Stimulated activated naive CD8-positive, alpha-beta T cell treated with anti-CD3 and anti-CD28 coated beads, Interleukin-15, Interleukin-2, amounts not matched to agents 100 ng/mL and 50 ng/mL, for 24 hours (primary cell): ENCODE data around the gene LRRC8E.
A peak's percentile ranks its signal among the peaks of the same experiment; 100 is the strongest.

Experiments used
- H3K27ac Mint-ChIP-seq: one replicate; pipeline ENCODE4 v1.8.0; 2021; ENCODE audit warnings: mild to moderate bottlenecking, mixed read lengths
- H3K27me3 Mint-ChIP-seq: one replicate; pipeline ENCODE4 v1.8.0; 2021; ENCODE audit warnings: mixed read lengths
- H3K36me3 Mint-ChIP-seq: one replicate; pipeline ENCODE4 v1.8.0; 2021; ENCODE audit warnings: low read depth, mixed read lengths
- H3K4me1 Mint-ChIP-seq: one replicate; pipeline ENCODE4 v1.8.0; 2021; ENCODE audit warnings: low read depth, mixed read lengths
- H3K4me3 Mint-ChIP-seq: one replicate; pipeline ENCODE4 v1.8.0; 2021; ENCODE audit warnings: mild to moderate bottlenecking, mixed read lengths
- H3K9me3 Mint-ChIP-seq: one replicate; pipeline ENCODE4 v1.8.0; 2021; ENCODE audit warnings: mixed read lengths

LRRC8E gene

DNA sequence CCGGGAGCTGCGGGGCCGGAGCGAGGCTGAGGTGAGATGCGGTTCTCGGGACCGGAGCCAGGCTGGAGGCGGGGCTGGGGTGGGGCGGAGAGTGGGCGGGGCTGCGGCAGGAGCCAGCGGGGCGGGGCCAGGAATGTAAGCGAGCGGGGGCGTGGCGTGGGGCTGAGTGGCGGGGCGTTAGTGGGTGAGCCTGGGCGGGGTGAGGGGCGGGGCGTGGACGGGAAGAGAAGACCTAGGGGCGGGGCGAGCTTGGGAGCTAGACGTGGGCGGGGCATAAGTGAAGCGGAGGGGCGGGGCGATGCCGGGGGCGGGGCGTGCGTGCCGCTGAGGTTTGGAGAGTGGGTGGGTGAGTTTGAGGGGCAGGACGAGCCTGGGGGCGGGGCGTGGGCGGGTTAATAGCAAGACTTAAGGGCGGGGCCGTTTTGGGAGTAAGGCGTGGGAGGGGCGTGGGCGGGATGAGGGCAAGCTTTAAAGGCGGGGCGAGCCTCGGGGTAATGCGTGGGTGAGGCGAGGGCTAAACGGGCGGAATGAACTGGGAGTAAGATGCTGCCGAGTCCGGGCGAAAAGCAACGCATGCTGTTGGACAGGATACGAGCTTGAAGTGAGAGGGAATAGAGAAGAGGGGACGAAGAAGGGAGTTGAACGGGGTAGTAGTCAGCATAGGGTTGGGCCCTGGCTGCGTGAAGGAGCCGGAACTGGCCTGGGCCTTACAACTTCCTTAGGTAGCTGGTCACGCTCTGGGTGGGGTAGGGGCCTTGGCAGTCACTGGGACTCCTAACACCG lies 32.4 kb downstream of the LRRC8E start:
- no peaks in the 10 kb centered on the region for H3K36me3 Mint-ChIP-seq
- H3K4me3 Mint-ChIP-seq, result peak overlapping the region; percentile 84
- peaks cover 34% of the 10 kb centered on the region for H3K4me1 Mint-ChIP-seq
- H3K27me3 Mint-ChIP-seq, result peaks cover 20% of the 10 kb centered on the region
- peak overlapping the region; percentile 89 for H3K27ac Mint-ChIP-seq
- H3K9me3 Mint-ChIP-seq, result no peaks in the 10 kb centered on the region

DNA sequence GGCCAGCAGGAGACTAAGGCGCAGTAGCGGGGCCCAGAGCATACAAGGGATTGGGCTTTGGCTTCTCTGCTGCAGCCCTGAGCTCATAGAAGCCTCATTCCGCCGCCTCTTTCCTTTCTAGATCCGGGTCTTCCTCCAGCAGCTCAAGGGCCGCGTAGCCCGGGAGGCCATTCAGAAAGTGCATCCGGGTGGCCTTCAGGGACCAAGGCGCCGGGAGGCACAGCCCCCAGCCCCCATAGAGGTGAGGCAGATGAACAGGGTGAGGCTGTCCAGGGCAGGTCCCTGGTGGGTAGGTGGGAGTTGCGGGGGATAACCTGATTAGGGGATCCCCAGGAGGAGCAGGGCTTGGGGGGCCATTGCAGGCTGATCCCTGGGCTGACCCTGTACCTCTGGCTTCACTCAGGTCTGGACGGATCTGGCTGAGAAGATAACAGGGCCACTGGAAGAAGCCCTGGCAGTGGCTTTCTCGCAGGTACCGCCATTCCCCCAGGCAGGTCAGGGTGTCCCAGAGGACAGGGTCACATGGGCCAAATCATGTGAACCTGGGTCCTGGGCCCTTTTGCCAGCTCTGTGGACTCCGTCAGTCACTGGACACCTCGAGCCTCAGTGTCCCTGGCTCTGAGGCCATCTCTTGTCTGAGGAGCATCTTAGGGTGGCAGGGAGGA lies 33.1 kb downstream of the LRRC8E start:
- H3K27ac Mint-ChIP-seq, result peak overlapping the region; percentile 89
- H3K36me3 Mint-ChIP-seq, result no peaks in the 10 kb centered on the region
- peaks cover 17% of the 10 kb centered on the region for H3K27me3 Mint-ChIP-seq
- peaks cover 33% of the 10 kb centered on the region for H3K4me1 Mint-ChIP-seq
- H3K4me3 Mint-ChIP-seq, result peak overlapping the region; percentile 84
- H3K9me3 Mint-ChIP-seq, result no peaks in the 10 kb centered on the region

DNA sequence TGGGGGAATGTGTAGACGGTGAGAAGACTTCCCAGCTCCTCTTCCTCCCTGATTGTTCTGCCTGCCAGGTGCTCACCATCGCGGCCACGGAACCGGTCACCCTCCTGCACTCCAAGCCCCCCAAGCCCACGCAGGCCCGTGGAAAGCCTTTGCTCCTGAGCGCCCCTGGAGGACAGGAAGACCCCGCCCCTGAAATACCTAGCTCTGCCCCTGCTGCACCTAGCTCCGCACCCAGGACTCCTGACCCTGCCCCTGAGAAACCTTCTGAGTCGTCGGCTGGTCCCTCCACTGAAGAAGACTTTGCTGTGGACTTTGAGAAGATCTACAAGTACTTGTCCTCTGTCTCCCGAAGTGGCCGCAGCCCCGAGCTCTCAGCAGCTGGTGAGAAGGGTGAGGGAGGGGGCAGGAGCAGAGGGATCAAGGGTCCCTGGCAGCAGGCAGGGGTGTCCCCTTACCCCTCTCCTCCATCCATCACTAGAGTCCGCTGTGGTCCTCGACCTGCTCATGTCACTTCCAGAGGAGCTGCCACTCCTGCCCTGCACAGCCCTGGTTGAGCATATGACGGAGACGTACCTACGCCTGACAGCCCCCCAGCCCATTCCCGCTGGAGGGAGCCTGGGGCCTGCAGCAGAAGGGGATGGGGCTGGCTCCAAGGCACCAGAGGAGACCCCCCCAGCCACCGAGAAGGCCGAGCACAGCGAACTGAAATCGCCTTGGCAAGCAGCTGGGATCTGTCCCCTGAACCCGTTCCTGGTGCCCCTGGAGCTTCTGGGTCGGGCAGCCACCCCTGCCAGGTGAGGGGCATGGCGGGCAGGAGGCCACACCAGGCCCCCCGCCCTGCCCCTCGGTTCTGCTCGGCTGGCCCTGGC lies 33.9 kb downstream of the LRRC8E start:
- no peaks in the 10 kb centered on the region for H3K36me3 Mint-ChIP-seq
- H3K9me3 Mint-ChIP-seq, result no peaks in the 10 kb centered on the region
- H3K27ac Mint-ChIP-seq, result no peak overlapping the region
- H3K4me1 Mint-ChIP-seq, result peaks cover 31% of the 10 kb centered on the region
- H3K27me3 Mint-ChIP-seq, result peaks cover 13% of the 10 kb centered on the region
- H3K4me3 Mint-ChIP-seq, result peak overlapping the region; percentile 21

DNA sequence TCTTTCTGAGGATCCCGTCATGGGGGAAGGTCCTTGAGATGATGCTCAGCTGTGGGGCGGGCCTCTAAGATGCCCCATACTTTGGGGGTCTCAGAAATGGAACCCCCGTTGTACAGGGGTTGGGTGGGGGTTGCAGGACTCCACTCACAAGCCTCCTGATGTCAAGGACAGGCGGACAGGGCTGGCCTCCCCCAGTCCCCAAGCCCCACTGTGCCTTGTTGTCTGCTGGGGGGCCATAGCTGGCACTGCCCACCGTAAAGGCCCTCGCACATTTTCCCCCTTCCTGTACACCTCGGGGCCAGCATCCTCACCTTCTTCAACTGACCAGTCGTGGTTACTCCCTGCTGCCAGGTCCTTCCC lies 34.5 kb downstream of the LRRC8E start:
- no peak overlapping the region for H3K4me3 Mint-ChIP-seq
- no peaks in the 10 kb centered on the region for H3K36me3 Mint-ChIP-seq
- H3K9me3 Mint-ChIP-seq, result no peaks in the 10 kb centered on the region
- H3K27me3 Mint-ChIP-seq, result peaks cover 13% of the 10 kb centered on the region
- no peak overlapping the region for H3K27ac Mint-ChIP-seq
- H3K4me1 Mint-ChIP-seq, result peaks cover 30% of the 10 kb centered on the region

DNA sequence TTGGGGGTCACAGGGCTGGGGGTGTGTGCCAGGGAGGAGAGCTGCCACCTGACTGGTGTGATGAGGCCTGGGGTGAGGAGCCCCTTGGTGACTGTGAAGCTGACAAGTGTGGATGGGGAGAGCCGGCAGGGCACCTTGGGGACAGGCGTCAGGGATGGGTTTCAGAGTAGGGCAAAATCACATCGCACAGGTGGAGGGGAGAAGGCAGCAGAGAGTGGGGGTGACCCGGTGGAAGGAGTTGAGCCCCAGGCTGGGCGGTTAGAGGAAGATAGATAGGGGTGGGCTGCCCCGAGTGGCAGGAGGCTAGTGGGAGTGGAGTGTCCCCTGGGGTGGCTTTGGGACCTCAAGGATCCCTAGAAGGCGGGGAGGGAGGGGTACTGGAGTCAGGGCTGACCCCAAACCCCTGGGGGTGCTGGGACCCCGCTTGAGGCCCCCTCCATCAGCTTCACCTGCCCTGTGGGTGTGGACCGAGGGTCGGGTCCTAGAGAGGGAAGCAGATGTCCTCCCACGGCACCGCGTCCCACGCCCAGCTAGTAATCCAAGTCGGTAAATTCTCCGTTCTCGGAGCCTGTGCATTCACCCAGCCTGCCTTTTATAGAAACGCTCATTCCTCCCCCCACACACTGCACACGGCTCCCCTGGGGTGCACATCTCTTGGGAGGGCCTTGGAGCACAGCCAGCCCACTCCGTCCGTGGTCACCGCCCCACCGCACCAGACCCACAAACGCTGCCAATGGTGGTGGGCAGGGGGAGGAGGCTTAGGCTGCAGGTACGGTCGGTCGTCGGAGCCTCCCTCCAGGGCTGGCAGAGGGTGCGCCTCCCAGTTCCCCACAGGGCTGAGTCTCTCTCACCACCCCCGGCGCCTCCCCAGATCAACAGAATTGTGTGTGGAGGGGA lies 35.2 kb downstream of the LRRC8E start:
- Mint-ChIP-seq H3K4me1 (peaks cover 29% of the 10 kb centered on the region), H3K27ac (no peak overlapping the region), H3K4me3 (no peak overlapping the region), H3K36me3 (peaks cover 7% of the 10 kb centered on the region), H3K9me3 (no peaks in the 10 kb centered on the region), H3K27me3 (peaks cover 6% of the 10 kb centered on the region)

DNA sequence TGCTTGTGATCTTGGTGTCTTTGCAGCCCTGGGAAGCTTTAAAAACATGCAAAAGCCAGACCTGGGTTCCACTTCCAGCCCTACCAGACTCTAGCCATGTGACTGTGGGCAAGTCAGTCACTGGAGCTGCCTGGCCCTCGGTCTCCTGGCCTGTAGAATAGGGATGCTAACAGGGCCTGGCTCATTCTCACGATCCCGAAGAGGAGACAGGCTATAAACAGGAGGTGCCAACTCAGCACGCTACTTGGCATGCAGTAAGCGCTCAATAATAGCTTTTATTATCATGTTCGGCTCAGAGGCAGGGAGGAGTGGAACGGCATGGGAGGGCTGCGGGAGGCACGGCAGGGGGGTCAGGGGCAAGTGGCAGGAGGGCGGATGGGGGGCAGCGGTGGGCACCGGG lies 35.9 kb downstream of the LRRC8E start:
- Mint-ChIP-seq H3K36me3 (peaks cover 12% of the 10 kb centered on the region), H3K4me1 (peaks cover 36% of the 10 kb centered on the region), H3K27me3 (peaks cover 5% of the 10 kb centered on the region), H3K4me3 (no peak overlapping the region), H3K27ac (peak overlapping the region; percentile 11), H3K9me3 (no peaks in the 10 kb centered on the region)

DNA sequence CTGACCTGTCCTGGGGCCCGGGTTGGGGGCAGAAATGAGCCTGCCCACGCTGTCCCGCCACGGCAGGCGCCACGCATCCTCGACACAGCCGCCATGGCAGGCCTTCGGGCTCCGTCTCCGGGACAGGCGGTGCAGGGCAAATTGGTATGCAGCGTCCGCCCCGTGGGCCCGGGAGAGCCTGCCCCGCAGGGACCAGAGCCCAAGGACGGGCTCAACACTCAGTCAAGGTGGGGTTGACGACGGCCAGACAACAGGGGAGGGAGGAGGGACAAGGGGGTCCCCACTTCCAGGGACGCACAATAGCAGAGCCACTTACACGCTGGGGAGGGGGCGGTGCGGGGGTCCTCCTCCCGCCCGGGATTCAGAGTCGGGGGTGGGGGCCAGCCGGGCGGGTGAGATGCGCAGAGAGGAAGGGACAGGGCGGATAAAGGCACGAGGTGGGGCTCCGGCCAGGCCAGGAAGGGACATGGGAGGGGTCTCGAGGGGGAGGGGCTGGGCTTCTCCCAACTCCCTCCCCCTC lies 36.4 kb downstream of the LRRC8E start:
- H3K27ac Mint-ChIP-seq, result no peak overlapping the region
- no peaks in the 10 kb centered on the region for H3K9me3 Mint-ChIP-seq
- peaks cover 12% of the 10 kb centered on the region for H3K36me3 Mint-ChIP-seq
- H3K4me3 Mint-ChIP-seq, result no peak overlapping the region
- H3K27me3 Mint-ChIP-seq, result peaks cover 2% of the 10 kb centered on the region
- peaks cover 37% of the 10 kb centered on the region for H3K4me1 Mint-ChIP-seq

DNA sequence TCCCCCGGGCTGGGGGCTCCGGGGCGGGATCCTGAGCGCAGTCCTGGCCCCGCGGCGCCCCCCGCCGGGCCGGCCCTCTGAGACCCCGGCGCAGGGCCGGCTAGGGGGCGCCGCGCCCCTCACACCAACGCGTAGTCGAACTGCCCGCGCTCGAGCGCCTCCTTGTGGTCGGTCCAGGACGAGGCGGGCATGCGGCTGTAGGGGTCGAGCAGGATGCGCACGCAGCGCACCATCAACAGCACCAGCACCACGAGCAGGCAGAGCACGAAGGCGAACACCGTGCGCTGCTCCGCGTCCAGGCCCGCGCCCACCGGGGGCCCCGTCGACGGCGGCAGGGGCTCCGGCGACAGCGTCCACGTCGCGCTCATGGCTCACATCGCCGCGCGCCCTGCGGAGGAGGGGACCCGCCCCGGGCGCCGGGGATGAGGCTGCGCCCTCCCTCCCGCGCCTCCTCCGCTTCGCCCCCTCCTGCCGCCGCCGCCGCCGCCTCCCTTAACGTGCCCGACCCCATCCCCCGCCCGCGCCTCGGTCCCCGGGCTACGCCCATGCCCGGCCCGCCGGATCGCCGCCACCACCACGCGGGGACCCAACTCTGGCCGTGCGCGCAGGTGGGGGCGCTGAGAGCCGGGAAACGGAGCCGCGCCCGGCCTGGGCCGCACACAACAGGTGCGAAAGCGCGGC lies 37.0 kb downstream of the LRRC8E start:
- Mint-ChIP-seq H3K27me3 (no peaks in the 10 kb centered on the region), H3K36me3 (peaks cover 13% of the 10 kb centered on the region), H3K9me3 (no peaks in the 10 kb centered on the region), H3K4me1 (peaks cover 38% of the 10 kb centered on the region), H3K27ac (no peak overlapping the region), H3K4me3 (peak overlapping the region; percentile 76)

DNA sequence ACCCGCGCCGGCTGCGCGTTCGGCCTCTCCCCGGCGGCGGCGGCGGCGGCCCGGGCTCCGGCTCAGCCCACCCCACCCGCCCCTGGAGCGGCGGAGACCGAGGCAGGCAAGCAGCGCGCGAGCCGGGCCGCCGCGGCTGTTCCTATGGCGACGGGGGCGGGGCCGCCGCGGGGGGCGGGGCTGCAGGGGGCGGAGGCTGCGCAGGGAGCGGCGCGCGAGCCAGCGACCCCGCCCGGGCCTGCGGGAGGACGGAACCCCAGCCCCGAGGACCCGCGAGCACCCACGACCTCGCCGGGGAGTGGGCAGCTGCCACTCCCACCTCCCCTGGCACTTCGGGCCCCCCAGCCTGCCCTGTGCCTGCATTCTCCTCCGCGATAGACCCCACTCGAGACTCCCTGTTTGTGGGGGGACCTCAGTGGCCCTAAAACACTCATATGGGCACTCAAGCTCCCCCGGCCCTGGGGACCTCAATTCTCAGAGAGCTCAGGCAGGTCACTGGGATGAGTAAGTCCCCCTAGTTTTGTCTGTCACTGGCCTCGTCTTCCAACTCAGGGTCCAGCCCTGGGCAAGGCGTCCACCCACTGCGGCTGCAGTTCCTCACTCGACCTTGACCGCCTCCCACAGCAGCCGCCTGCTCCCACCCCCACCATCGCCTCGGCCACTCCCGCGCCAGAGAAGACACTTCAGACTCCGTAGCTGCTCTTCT lies 37.9 kb downstream of the LRRC8E start, which contains the start of gene CTXN1:
Gene CTXN1 (minus strand): TSS at position 115 of the 706 bp plus-strand sequence. CDS start 597 bp downstream, outside the sequence.
- no peak within 1 kb of the TSS for H3K27ac Mint-ChIP-seq
- peaks cover 22% of the 10 kb centered on the region for H3K36me3 Mint-ChIP-seq
- H3K4me1 Mint-ChIP-seq, result peaks cover 34% of the 10 kb centered on the region
- H3K9me3 Mint-ChIP-seq, result no peaks in the 10 kb centered on the region
- peak within 1 kb of the TSS; percentile 76 for H3K4me3 Mint-ChIP-seq
- no peaks in the 10 kb centered on the region for H3K27me3 Mint-ChIP-seq

DNA sequence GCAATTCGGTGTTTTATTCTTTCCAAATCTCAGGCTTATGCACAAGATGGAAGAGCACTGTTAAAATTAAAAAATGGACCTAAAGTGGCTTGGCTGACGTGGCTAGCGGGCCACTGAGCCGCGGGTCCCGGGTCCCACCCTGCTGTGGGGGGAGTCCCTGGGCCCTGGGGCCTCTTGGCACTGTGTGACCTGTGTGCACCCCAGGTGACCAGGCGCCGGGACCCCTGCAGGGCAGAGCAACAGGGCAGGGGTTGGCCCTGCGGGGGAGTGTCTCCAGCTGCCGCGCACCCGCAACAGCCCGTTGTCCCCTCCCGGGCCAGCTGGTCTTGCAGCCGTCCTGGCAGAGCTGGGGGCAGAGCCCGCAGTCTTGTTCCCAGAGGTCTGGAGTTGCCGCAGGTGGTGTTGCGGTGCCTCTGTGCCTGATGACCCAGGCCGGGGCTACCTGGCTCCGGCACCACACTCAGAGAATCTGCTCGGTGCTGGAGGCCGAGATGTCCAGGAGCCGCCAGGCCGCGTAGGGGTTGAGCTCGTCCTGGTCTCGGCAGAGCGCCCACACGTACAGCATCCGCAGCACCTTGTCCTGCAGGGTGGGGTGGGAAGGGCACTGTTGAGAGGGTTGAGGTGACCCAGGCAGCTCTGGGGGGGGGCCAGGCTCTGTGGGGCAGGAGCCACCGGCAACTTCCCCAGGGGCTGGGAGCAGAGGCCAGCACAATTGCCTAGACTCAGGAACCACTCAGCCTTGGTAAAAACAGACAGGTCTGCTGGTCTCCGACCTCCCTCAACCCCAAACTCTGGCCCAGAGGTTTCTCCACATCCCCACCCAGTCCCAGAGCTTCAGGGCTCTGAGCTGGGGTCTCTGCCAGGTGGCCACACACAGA lies 38.7 kb downstream of the LRRC8E start:
- Mint-ChIP-seq H3K27ac (no peak overlapping the region), H3K36me3 (peaks cover 22% of the 10 kb centered on the region), H3K9me3 (no peaks in the 10 kb centered on the region), H3K4me3 (peak overlapping the region; percentile 57), H3K4me1 (peaks cover 32% of the 10 kb centered on the region), H3K27me3 (no peaks in the 10 kb centered on the region)

DNA sequence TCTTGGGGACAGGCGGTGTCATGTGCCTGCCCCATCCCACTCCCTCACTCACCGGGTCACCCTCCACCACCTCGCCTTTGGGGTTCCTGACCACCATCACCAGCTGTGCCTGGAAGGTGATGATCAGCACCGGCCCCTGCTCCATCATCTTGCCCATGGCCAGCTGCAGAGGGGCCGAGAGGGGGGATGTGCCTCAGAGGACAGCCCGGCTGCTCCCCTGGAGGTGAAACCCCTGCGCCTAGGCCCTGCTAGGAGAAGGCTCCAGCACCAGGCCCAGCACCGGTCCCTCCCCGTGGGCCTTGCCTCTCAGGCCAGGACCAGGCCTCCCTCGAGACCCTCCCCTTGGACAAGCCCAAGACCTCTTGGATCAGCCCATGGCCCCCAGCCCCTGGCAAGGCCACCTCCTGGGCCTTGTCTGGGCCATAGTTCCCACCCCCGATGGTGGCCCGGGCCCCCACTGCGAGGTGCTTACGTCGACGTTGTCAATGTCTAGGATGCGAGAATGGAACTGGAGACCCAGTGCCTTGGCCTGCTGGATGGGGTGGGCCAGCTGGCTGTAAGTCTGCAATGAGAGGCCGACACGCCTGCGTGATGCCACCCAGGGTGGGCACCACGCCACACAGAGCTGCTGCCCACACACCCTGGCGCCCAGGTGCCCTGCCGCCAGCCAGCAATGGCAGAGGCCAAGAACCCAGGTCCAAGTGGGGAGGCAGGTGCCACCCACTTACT lies 39.5 kb downstream of the LRRC8E start:
- Mint-ChIP-seq H3K9me3 (no peaks in the 10 kb centered on the region), H3K4me3 (no peak overlapping the region), H3K27me3 (no peaks in the 10 kb centered on the region), H3K4me1 (peaks cover 32% of the 10 kb centered on the region), H3K27ac (no peak overlapping the region), H3K36me3 (peaks cover 25% of the 10 kb centered on the region)

DNA sequence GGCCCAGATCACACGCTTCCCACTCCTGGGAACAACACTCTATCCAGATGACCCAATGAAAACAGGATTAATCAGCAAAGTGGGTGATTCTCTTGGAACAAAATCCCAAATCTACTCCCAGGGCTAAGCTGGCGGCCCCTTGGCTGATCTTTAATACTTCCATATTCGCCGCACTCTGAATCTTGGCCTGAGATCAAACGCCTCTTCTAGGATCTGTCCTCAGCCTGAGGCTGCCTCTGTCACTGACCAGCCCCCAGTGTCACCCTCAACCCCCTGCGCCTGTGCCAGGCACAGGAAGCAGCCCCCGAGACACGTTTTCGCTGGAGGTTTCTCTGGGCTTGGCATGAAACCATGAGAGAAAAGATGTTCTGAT lies 40.0 kb downstream of the LRRC8E start:
- Mint-ChIP-seq H3K27ac (peak overlapping the region; percentile 17), H3K36me3 (peaks cover 27% of the 10 kb centered on the region), H3K4me1 (peaks cover 32% of the 10 kb centered on the region), H3K9me3 (no peaks in the 10 kb centered on the region), H3K4me3 (peak overlapping the region; percentile 33), H3K27me3 (no peaks in the 10 kb centered on the region)
